HEK293T (cell line): ENCODE data around the gene BCL7B.

ENCODE experiments used
- CTCF ChIA-PET: fragments of 350-600 bp; formaldehyde crosslinking; extraction: SDS; loops from one replicate; lab custom pipeline; 2021; ENCODE audit warnings: antibody characterized with exemption, inconsistent platforms; lab: Yijun Ruan, JAX
- POLR2A ChIA-PET: fragments of 350-600 bp; formaldehyde crosslinking; extraction: SDS; loops from one replicate; lab custom pipeline; 2020; ENCODE audit warnings: antibody characterized with exemption, inconsistent platforms; lab: Yijun Ruan, JAX
- DNase-seq: peaks from one replicate; pipeline ENCODE4 v3.0.0; 2012; ENCODE audit warnings: mixed read lengths; ENCODE audit errors: extremely low spot score
- ARNT ChIP-seq: fragments of 450-650 bp; IDR thresholded peaks from 2 replicates; pipeline ENCODE4 v1.6.1; 2017; ENCODE audit warnings: mild to moderate bottlenecking
- BHLHE40 ChIP-seq: fragments of 450-650 bp; IDR thresholded peaks from 2 replicates; pipeline ENCODE4 v1.6.1; 2016; ENCODE audit warnings: mild to moderate bottlenecking, moderate library complexity, borderline replicate concordance
- CTBP1 ChIP-seq: fragments of 450-650 bp; IDR thresholded peaks from 2 replicates; pipeline ENCODE4 v1.6.1; 2016; ENCODE audit warnings: borderline replicate concordance
- ELF4 ChIP-seq: fragments of 450-650 bp; IDR thresholded peaks from 2 replicates; pipeline ENCODE4 v1.6.1; 2017; ENCODE audit warnings: antibody characterized with exemption
- FOXA1 ChIP-seq: fragments of 450-650 bp; IDR thresholded peaks from 2 replicates; pipeline ENCODE4 v1.6.1; 2016; ENCODE audit warnings: mild to moderate bottlenecking
- FOXK2 ChIP-seq: fragments of 450-650 bp; IDR thresholded peaks from 2 replicates; pipeline ENCODE4 v1.6.1; 2016; ENCODE audit warnings: mild to moderate bottlenecking
- FOXM1 ChIP-seq: fragments of 450-650 bp; IDR thresholded peaks from 2 replicates; pipeline ENCODE4 v1.6.1; 2017; ENCODE audit warnings: mild to moderate bottlenecking, borderline replicate concordance
- HDGF ChIP-seq: fragments of 450-650 bp; IDR thresholded peaks from 2 replicates; pipeline ENCODE4 v1.6.1; 2017; ENCODE audit warnings: antibody characterized with exemption, borderline replicate concordance
- L3MBTL2 ChIP-seq: fragments of 450-650 bp; conservative IDR thresholded peaks from 2 replicates; pipeline ENCODE4 v1.6.1; 2016; ENCODE audit warnings: mild to moderate bottlenecking
- LEF1 ChIP-seq: fragments of 450-650 bp; IDR thresholded peaks from 2 replicates; pipeline ENCODE4 v1.6.1; 2017; ENCODE audit warnings: mild to moderate bottlenecking, borderline replicate concordance
- NFRKB ChIP-seq: fragments of 450-650 bp; IDR thresholded peaks from 2 replicates; pipeline ENCODE4 v1.6.1; 2016; ENCODE audit warnings: mild to moderate bottlenecking, moderate library complexity
- SP1 ChIP-seq: fragments of 450-650 bp; IDR thresholded peaks from 2 replicates; pipeline ENCODE4 v1.6.1; 2017
- SUZ12 ChIP-seq: fragments of 450-650 bp; IDR thresholded peaks from 2 replicates; pipeline ENCODE4 v1.6.1; 2016; ENCODE audit warnings: mild to moderate bottlenecking
- TARDBP ChIP-seq: fragments of 450-650 bp; IDR thresholded peaks from 2 replicates; pipeline ENCODE4 v1.6.1; 2016
- ZNF384 ChIP-seq: fragments of 450-650 bp; IDR thresholded peaks from 2 replicates; pipeline ENCODE4 v1.6.1; 2016
- TF ChIP-seq, protein P1 (sequence below): fragments of 450-650 bp; IDR thresholded peaks from 2 replicates; pipeline ENCODE4 v1.6.1; 2016

Gene BCL7B

DNA sequence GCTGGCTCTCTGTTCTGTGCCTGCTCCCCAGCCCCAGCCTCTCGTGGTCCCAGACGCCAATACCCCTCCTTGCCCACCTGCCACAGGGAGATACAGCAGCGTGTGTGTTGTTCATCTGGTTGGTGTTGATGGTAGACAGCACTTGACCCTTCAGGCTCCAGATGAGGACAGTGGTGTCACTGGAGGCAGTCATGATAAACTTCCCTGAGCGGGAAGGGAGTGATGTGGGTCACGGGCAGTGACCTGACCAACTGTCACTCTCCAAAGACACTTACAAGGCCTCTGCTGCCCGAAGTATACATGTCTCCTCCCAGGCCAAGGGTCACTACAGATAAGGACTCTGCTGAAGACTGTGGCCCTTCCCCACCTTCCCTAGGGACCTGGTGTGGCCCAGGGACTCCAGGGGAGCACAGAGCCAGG lies 15.3 kb upstream of the BCL7B start:
- TF ChIP-seq ARNT (no peak), TARDBP (no peak), CTBP1 (no peak), FOXM1 (no peak), FOXK2 (no peak), BHLHE40 (no peak), HDGF (no peak), SP1 (no peak), FOXA1 (no peak), LEF1 (no peak), L3MBTL2 (no peak), NFRKB (no peak), ELF4 (no peak), SUZ12 (no peak), ZNF384 (no peak)
- TF ChIP-seq, protein P1, sequence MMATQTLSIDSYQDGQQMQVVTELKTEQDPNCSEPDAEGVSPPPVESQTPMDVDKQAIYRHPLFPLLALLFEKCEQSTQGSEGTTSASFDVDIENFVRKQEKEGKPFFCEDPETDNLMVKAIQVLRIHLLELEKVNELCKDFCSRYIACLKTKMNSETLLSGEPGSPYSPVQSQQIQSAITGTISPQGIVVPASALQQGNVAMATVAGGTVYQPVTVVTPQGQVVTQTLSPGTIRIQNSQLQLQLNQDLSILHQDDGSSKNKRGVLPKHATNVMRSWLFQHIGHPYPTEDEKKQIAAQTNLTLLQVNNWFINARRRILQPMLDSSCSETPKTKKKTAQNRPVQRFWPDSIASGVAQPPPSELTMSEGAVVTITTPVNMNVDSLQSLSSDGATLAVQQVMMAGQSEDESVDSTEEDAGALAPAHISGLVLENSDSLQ: no peak
- DNase-seq: no peak
- ChIA-PET CTCF (no interaction called here), POLR2A (interaction anchor here (0.9 to 1.9 kb wide), 2 partner anchors 10 to 51 kb away, joined by 4 read pairs; partner anchors contain the start of gene BAZ1B)

DNA sequence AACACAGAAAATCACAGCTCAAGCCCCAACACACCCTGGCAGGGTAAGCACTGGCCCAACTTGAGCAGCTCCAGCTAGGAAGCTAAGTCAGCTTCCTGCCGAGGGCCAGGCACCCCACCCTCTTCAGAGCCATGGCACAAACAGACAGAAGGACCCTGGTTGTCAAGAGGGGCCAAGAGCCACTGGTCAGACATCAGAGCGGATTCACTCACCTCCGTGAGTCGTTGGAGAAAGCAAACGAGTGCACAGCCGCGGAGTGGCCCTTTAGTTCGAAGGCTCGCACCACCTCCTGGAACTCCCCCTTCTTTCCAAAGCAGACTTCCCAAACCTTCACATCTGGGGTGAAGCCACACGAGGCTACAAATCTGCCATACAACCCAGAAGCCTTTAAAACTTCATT lies 13.5 kb upstream of the BCL7B start:
- POLR2A ChIA-PET: interaction anchor here (1.1 to 1.9 kb wide), 2 partner anchors 14 to 49 kb away, joined by 3 to 4 read pairs; partner anchors contain the start of gene BAZ1B
- CTCF ChIA-PET: interaction anchor here (0.7 kb wide), 1 partner anchor 206 kb away, joined by 3 read pairs; no protein-coding TSS in a partner anchor

GRCh38 chr7:73570521-73570920 lies 13.0 kb upstream of the BCL7B start:
- TF ChIP-seq L3MBTL2 (no peak), CTBP1 (no peak)
- ChIA-PET POLR2A (no interaction called here), CTCF (no interaction called here)
- no peak for DNase-seq

More for the DNA sequence above, 13.5 kb upstream of the BCL7B start:
- TF ChIP-seq LEF1 (no peak), ARNT (no peak), CTBP1 (no peak), BHLHE40 (no peak), FOXM1 (no peak), NFRKB (no peak), SUZ12 (no peak), HDGF (no peak), TARDBP (no peak), L3MBTL2 (no peak), SP1 (no peak), ELF4 (no peak), FOXA1 (no peak), FOXK2 (no peak), ZNF384 (no peak)
- TF ChIP-seq, protein P1: no peak
- DNase-seq: no peak

GRCh38 chr7:73569042-73569608 lies 11.6 kb upstream of the BCL7B start:
- DNase-seq: no peak
- CTCF ChIA-PET: no interaction called here
- POLR2A ChIA-PET: interaction anchor here (1.1 to 2.7 kb wide), 4 partner anchors 8 to 47 kb away, joined by 3 to 18 read pairs (median 5); partner anchors contain the start of genes BAZ1B and TBL2
- TF ChIP-seq ARNT (no peak), BHLHE40 (no peak), TARDBP (no peak), NFRKB (no peak), SP1 (no peak), FOXK2 (no peak), SUZ12 (no peak), FOXM1 (no peak), FOXA1 (no peak), L3MBTL2 (no peak), ZNF384 (no peak), LEF1 (no peak), CTBP1 (no peak)
- TF ChIP-seq, protein P1: no peak

- TF ChIP-seq SP1 (no peak), BHLHE40 (no peak), FOXA1 (no peak), ELF4 (no peak), ZNF384 (no peak), L3MBTL2 (no peak), SUZ12 (no peak), TARDBP (no peak), ARNT (no peak), LEF1 (no peak), HDGF (no peak), FOXK2 (no peak), CTBP1 (no peak), NFRKB (no peak)
- TF ChIP-seq, protein P1: no peak
- CTCF ChIA-PET: no interaction called here
- POLR2A ChIA-PET: interaction anchor here (0.5 to 2.7 kb wide), 7 partner anchors 8 to 1002 kb away, joined by 3 to 18 read pairs (median 3); partner anchors contain the start of genes BAZ1B, BCL7B and TBL2
- DNase-seq: no peak
Measured at GRCh38 chr7:73567846-73568685, 10.6 kb upstream of the BCL7B start.
